ENCODE data around the gene HHAT. TPM values are rescaled to one million over a fixed set of nuclear protein-coding genes. Genes with fewer than 3 reads are reported as not detected.

The HHAT gene
- total and polyA plus RNA-seq, 2 donors (not counting 3 experiments of a cell fraction or from before 2014, with no cell fraction given): 2.4 to 4.3 TPM

DNA sequence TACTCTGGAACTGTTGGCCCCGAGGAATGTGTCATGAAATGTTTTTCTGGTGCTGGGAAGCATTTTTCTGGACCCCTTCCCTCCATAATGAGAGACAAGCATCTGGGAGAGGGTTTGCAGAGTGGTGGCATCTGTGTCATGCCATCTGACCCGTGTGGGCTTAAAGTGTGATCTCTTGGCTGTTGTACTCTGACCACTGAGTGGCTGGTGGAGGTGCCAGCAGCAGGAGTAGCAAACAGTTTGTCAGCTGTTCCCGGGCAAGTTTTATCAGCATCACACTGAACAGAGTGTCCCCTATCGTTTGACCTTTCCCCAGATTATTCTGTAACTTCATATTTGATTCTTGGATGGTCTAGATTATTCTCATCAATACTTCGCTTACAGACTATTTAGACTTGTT lies 150.1 kb downstream of the HHAT start:
- Histone ChIP-seq H3K27me3 (ENCODE audit: control insufficient read depth in 2 of 2, insufficient read depth in 2 of 2, low read length in 2 of 2) (no peaks in the 10 kb centered on the region), H3K9ac (replicated peaks; ENCODE audit: extremely low read depth, insufficient read depth, low read length) (no peak overlapping the region), H3K4me3 (replicated peaks in 1 of 3; ENCODE audit: insufficient read depth in 1 of 3, low read depth in 1 of 3, low read length in 3 of 3) (no peak overlapping the region), H3K4me2 (ENCODE audit: insufficient read depth, low read length) (no peak overlapping the region), H3K79me2 (ENCODE audit: control insufficient read depth, insufficient read depth, low read length) (no peaks in the 10 kb centered on the region), H2AFZ (ENCODE audit: low read depth, low read length) (no peak overlapping the region), H3K9me3 (replicated peaks; ENCODE audit: control insufficient read depth, insufficient read depth, low read length) (no peaks in the 10 kb centered on the region), H3K36me3 (ENCODE audit: control insufficient read depth in 2 of 2, extremely low read depth in 1 of 2, insufficient read depth in 2 of 2, low read length in 2 of 2) (no peaks in the 10 kb centered on the region), H3K27ac (ENCODE audit: insufficient read depth, low read depth, low read length) (no peak overlapping the region), H4K20me1 (replicated peaks; ENCODE audit: control insufficient read depth, extremely low read depth, insufficient read depth, low read length) (no peaks in the 10 kb centered on the region), H3K4me1 (ENCODE audit: control insufficient read depth, extremely low read depth, insufficient read depth, low read length) (no peaks in the 10 kb centered on the region), H3K9me1 (replicated peaks; ENCODE audit: control insufficient read depth, extremely low read depth, insufficient read depth, low read length) (no peaks in the 10 kb centered on the region)
- no TSS peak for BruUV-seq (replicated peaks)
- CTCF ChIA-PET: no interaction called here
- no peak for TF ChIP-seq FOS (IDR thresholded peaks at IDR 0.05; ENCODE audit: borderline replicate concordance, insufficient read depth, low read length)
- no peak for TF ChIP-seq GATA2 (IDR thresholded peaks at IDR 0.05; ENCODE audit: insufficient read depth, insufficient read length, low read depth, low read length)
- no peak for TF ChIP-seq POLR2A (IDR thresholded peaks at IDR 0.05; ENCODE audit: low read depth, low read length)
- TF ChIP-seq EZH2 (IDR thresholded peaks at IDR 0.05; ENCODE audit: borderline replicate concordance, low read depth, low read length, severe bottlenecking): no peak
- no peak for TF ChIP-seq POLR2AphosphoS5 (IDR thresholded peaks at IDR 0.05; ENCODE audit: insufficient read depth, low read depth, low read length)
- TF ChIP-seq JUN (IDR thresholded peaks at IDR 0.05; ENCODE audit: borderline replicate concordance, insufficient read depth, insufficient read length, low read depth): no peak
- TF ChIP-seq, protein P1, sequence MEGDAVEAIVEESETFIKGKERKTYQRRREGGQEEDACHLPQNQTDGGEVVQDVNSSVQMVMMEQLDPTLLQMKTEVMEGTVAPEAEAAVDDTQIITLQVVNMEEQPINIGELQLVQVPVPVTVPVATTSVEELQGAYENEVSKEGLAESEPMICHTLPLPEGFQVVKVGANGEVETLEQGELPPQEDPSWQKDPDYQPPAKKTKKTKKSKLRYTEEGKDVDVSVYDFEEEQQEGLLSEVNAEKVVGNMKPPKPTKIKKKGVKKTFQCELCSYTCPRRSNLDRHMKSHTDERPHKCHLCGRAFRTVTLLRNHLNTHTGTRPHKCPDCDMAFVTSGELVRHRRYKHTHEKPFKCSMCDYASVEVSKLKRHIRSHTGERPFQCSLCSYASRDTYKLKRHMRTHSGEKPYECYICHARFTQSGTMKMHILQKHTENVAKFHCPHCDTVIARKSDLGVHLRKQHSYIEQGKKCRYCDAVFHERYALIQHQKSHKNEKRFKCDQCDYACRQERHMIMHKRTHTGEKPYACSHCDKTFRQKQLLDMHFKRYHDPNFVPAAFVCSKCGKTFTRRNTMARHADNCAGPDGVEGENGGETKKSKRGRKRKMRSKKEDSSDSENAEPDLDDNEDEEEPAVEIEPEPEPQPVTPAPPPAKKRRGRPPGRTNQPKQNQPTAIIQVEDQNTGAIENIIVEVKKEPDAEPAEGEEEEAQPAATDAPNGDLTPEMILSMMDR (IDR thresholded peaks at IDR 0.05; ENCODE audit: extremely low read depth in 1 of 2, insufficient read depth in 1 of 2, low read depth in 1 of 2, low read length in 2 of 2): no peak
- TF ChIP-seq, protein P2, sequence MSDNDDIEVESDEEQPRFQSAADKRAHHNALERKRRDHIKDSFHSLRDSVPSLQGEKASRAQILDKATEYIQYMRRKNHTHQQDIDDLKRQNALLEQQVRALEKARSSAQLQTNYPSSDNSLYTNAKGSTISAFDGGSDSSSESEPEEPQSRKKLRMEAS (IDR thresholded peaks at IDR 0.05; ENCODE audit: insufficient read depth, insufficient read length): no peak
- no peak for TF ChIP-seq MYC (IDR thresholded peaks at IDR 0.05; ENCODE audit: low read depth, low read length)
- dilution Hi-C loops (cut with MboI; ENCODE audit: extremely low pct_ligation_motif_present, low sequenced_read_pairs): no loop called here
- FAIRE-seq (no peak), DNase-seq (ENCODE audit: low read depth, low spot score) (no peak)
- POLR2A ChIA-PET: no interaction called here
- intact Hi-C loops (cut with micrococcal nuclease): no loop called here
